ENCODE results near the gene CALHM6.

The CALHM6 gene

DNA sequence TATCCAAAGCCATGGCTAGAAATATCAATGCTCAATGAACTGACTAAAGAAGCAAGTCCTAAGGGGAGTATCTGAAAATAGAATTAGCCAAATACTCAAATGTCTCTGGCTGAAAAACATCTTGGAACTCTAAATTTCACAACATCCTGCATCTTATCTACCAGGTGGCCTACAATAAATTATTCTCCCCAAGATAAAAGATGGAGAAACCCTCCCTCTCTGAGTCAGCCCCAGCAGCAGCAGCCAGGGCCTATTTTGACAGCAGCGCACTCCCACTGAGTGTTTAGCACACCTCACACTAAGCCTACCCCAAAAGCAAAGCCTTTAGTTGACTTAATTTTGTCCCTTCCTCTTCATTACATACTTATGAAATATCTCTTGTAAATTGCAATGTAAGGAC, 5.9 kb downstream of the CALHM6 start:
- no peaks in the 10 kb centered on the region for H3K27me3 ChIP-seq (replicated peaks)
- H3K4me3 ChIP-seq (ENCODE audit: low read depth, low read length): no peak overlapping the region
- TF ChIP-seq, protein P1, sequence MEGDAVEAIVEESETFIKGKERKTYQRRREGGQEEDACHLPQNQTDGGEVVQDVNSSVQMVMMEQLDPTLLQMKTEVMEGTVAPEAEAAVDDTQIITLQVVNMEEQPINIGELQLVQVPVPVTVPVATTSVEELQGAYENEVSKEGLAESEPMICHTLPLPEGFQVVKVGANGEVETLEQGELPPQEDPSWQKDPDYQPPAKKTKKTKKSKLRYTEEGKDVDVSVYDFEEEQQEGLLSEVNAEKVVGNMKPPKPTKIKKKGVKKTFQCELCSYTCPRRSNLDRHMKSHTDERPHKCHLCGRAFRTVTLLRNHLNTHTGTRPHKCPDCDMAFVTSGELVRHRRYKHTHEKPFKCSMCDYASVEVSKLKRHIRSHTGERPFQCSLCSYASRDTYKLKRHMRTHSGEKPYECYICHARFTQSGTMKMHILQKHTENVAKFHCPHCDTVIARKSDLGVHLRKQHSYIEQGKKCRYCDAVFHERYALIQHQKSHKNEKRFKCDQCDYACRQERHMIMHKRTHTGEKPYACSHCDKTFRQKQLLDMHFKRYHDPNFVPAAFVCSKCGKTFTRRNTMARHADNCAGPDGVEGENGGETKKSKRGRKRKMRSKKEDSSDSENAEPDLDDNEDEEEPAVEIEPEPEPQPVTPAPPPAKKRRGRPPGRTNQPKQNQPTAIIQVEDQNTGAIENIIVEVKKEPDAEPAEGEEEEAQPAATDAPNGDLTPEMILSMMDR (IDR thresholded peaks at IDR 0.05; ENCODE audit: low read depth, low read length, missing control alignments): no peak
- H3K36me3 ChIP-seq (replicated peaks): no peaks in the 10 kb centered on the region
- in situ Hi-C loops (cut with HindIII; ENCODE audit: low pct_ligation_motif_present, low sequenced_read_pairs): no loop called here
- no peak for DNase-seq
- no peak overlapping the region for H3K27ac ChIP-seq

DNA sequence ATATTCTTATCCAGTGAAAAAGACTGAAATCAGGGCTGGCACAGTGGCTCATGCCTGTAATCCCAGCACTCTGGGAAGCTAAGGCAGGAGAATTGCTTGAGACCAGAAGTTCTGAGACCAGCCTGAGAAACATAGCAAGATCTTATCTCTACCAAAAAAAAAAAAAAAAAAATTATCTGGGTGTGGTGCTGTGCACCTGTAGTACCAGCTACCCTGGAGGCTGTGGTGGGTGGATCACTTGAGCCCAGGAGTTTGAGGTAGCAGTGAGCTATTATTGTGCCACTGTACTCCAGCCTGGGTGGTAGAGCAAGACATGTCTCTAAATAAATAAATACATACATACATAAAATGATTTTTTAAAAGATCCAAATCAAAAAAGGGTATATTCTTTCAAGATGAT, 6.3 kb downstream of the CALHM6 start:
- TF ChIP-seq, protein P1 (IDR thresholded peaks at IDR 0.05; ENCODE audit: low read depth, low read length, missing control alignments): no peak
- no peak for DNase-seq
- Histone ChIP-seq H3K4me3 (ENCODE audit: low read depth, low read length) (no peak overlapping the region), H3K36me3 (replicated peaks) (no peaks in the 10 kb centered on the region), H3K27me3 (replicated peaks) (no peaks in the 10 kb centered on the region), H3K27ac (no peak overlapping the region)
- in situ Hi-C loops (cut with HindIII; ENCODE audit: low pct_ligation_motif_present, low sequenced_read_pairs): no loop called here

DNA sequence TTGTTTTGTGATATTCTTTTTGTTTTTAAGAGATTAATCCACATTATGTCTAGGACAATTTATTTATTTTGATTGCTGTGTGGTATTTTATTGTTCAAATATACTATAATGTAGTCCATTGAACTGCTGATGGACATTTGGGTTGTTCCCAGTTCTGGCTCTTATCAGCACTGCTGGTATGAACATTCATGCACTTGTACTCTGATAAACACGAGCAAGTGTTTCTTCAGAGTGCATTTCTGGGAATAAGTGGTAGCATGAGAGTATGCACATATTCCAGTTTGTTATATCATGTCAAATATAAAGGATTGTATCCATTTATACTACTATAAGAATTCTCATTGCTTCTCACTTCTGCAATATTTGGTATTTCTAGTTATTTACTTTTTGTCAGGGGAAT, 7.1 kb downstream of the CALHM6 start:
- Histone ChIP-seq H3K36me3 (replicated peaks) (no peaks in the 10 kb centered on the region), H3K4me3 (ENCODE audit: low read depth, low read length) (no peak overlapping the region), H3K27me3 (replicated peaks) (no peaks in the 10 kb centered on the region), H3K27ac (no peak overlapping the region)
- TF ChIP-seq, protein P1 (IDR thresholded peaks at IDR 0.05; ENCODE audit: low read depth, low read length, missing control alignments): no peak
- in situ Hi-C loops (cut with HindIII; ENCODE audit: low pct_ligation_motif_present, low sequenced_read_pairs): no loop called here
- DNase-seq: no peak

DNA sequence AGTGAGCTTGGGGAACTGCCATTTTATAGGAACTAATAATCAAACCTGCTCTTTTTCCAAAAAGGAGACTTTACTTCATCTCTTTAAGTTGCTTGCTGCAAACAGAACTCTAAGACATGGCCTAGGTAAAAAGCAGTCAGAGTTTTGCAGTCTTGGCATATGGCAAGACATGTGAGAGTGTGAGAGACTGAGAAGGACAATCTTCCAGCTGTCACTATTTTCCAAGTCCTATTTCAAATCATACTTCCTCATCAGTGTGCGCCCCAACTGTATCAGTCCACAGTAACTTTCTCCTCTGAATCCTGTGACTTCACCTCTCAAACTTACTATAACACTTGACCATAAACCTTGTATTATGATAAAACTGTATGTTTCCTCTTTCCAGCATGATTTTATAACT, 10.4 kb downstream of the CALHM6 start:
- TF ChIP-seq, protein P1 (IDR thresholded peaks at IDR 0.05; ENCODE audit: low read depth, low read length, missing control alignments): no peak
- in situ Hi-C loops (cut with HindIII; ENCODE audit: low pct_ligation_motif_present, low sequenced_read_pairs): no loop called here
- Histone ChIP-seq H3K27ac (no peak overlapping the region), H3K27me3 (replicated peaks) (no peaks in the 10 kb centered on the region), H3K36me3 (replicated peaks) (no peaks in the 10 kb centered on the region), H3K4me3 (ENCODE audit: low read depth, low read length) (no peak overlapping the region)
- DNase-seq: no peak

DNA sequence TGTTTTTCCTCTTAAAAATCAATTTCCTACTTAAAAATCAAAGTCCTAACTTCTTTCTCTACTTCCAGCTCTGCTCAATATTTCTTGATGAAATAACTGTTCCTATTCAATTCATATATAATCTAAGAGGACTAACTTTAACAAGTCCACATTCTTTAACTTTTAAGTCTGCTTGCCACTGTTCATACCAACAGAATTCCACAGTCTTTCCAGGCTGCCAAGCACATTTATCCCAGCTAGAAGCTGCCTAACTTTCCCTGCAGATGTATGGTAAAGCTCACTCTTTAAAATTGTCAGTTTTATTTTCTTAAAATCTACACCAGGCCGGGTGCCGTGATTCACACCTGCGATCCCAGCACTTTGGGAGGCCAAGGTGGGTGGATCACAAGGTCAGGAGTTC, 11.5 kb downstream of the CALHM6 start:
- H3K36me3 ChIP-seq (replicated peaks): no peaks in the 10 kb centered on the region
- H3K27ac ChIP-seq: no peak overlapping the region
- H3K27me3 ChIP-seq (replicated peaks): no peaks in the 10 kb centered on the region
- no peak overlapping the region for H3K4me3 ChIP-seq (ENCODE audit: low read depth, low read length)
- TF ChIP-seq, protein P1 (IDR thresholded peaks at IDR 0.05; ENCODE audit: low read depth, low read length, missing control alignments): no peak
- no peak for DNase-seq
- in situ Hi-C loops (cut with HindIII; ENCODE audit: low pct_ligation_motif_present, low sequenced_read_pairs): no loop called here

DNA sequence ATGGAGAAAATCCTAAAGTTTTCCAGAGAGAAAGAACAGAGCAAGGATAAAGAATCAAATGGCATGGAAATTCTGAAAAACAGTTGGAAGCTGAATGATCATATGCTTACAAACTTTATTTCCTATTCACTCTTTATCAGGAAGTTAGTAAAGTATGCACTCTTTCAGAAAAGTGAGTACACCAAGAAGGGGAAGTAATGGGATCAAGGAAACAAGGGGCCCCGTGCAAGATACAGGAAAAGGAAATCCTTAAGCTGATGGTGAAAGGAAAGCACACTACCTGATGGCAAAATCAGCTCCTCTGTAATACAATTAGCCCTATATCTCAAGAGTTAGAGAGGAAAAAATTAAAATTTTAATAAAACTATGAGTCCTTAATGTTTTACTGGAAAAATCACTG, 14.0 kb downstream of the CALHM6 start:
- DNase-seq: no peak
- no peaks in the 10 kb centered on the region for H3K36me3 ChIP-seq (replicated peaks)
- TF ChIP-seq, protein P1 (IDR thresholded peaks at IDR 0.05; ENCODE audit: low read depth, low read length, missing control alignments): no peak
- no peak overlapping the region for H3K4me3 ChIP-seq (ENCODE audit: low read depth, low read length)
- no peak overlapping the region for H3K27ac ChIP-seq
- no peaks in the 10 kb centered on the region for H3K27me3 ChIP-seq (replicated peaks)
- in situ Hi-C loops (cut with HindIII; ENCODE audit: low pct_ligation_motif_present, low sequenced_read_pairs): no loop called here
